HG02678 (cell line): Measurements from ENCODE around the gene MRC1.

Source experiments
- ATAC-seq: cut with Tn5 transposase; IDR thresholded peaks from one replicate; pipeline ENCODE4 v1.9.1; 2021; ENCODE audit warnings: mild to moderate bottlenecking, moderate library complexity; ENCODE audit not compliant: unreplicated experiment

MRC1 gene

GRCh38 chr10:17842641-17843040 lies 33.5 kb downstream of the MRC1 start:
- ATAC-seq: no peak

GRCh38 chr10:17847585-17848296 lies 38.6 kb downstream of the MRC1 start:
- no peak for ATAC-seq

- no peak for ATAC-seq
These were observed 39.5 kb downstream of the MRC1 start for GRCh38 chr10:17848646-17849045.

GRCh38 chr10:17850501-17850900 lies 41.4 kb downstream of the MRC1 start:
- no peak for ATAC-seq

- ATAC-seq: no peak
These were observed 42.5 kb downstream of the MRC1 start for GRCh38 chr10:17851611-17852010.

GRCh38 chr10:17854044-17854652 lies 45.0 kb downstream of the MRC1 start:
- ATAC-seq: peak; percentile 48

- no peak for ATAC-seq
These were observed 47.9 kb downstream of the MRC1 start for GRCh38 chr10:17857040-17857439.

- ATAC-seq: peak; percentile 45
These were observed 50.5 kb downstream of the MRC1 start for GRCh38 chr10:17859492-17860156.

GRCh38 chr10:17861760-17862159 lies 52.6 kb downstream of the MRC1 start:
- ATAC-seq: no peak

- no peak for ATAC-seq
These were observed 56.2 kb downstream of the MRC1 start for GRCh38 chr10:17865351-17865750.

GRCh38 chr10:17866346-17866745 lies 57.2 kb downstream of the MRC1 start:
- ATAC-seq: no peak

- no peak for ATAC-seq
These were observed 57.9 kb downstream of the MRC1 start for GRCh38 chr10:17867056-17867455.

- ATAC-seq: no peak
These were observed 61.9 kb downstream of the MRC1 start for GRCh38 chr10:17871036-17871435.

- ATAC-seq: no peak
These were observed 63.3 kb downstream of the MRC1 start for GRCh38 chr10:17872191-17873091.

GRCh38 chr10:17873946-17874345 lies 64.8 kb downstream of the MRC1 start:
- ATAC-seq: no peak

- ATAC-seq: no peak
These were observed 68.0 kb downstream of the MRC1 start for GRCh38 chr10:17877121-17877520.

GRCh38 chr10:17878896-17879295 lies 69.7 kb downstream of the MRC1 start:
- no peak for ATAC-seq

- ATAC-seq: no peak
These were observed 71.5 kb downstream of the MRC1 start for GRCh38 chr10:17880601-17881000.

GRCh38 chr10:17882557-17882956 lies 73.4 kb downstream of the MRC1 start:
- ATAC-seq: no peak

- no peak for ATAC-seq
These were observed 74.5 kb downstream of the MRC1 start for GRCh38 chr10:17883621-17884020.

GRCh38 chr10:17888189-17888588 lies 79.0 kb downstream of the MRC1 start:
- ATAC-seq: no peak
